ENCODE measurements around the gene AKAP17A. TPM values are rescaled to one million over a fixed set of nuclear protein-coding genes. Genes with fewer than 3 reads are reported as not detected.
A peak's percentile ranks its signal among the peaks of the same experiment; 100 is the strongest.
"Not testable (repeated sequence)": the region's sequence is repeated elsewhere in the genome, so short reads cannot be mapped to it uniquely, and the experiment has no call there.

AKAP17A gene
- total RNA-seq, 2 experiments from 2014 or later, result 49.7 to 51.2 TPM

DNA sequence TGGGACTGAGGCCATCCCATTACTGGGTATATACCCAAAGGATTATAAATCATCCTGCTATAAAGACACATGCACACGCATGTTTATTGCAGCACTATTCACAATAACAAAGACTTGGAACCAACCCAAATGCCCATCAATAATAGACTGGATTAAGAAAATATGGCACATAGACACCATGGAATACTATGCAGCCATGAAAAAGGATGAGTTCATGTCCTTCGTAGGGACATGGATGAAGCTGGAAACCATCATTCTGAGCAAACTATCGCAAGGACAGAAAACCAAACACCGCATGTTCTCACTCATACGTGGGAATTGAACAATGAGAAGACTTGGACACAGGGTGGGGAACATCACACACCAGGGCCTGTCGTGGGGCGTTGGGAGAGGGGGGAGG is 27.3 kb upstream of the AKAP17A start:
- ATAC-seq; intact Hi-C loops (cut with DNase I, micrococcal nuclease); H3K27ac Mint-ChIP-seq; DNase-seq; H3K4me3 Mint-ChIP-seq; H3K9me3 Mint-ChIP-seq (ENCODE audit: low read depth); H3K27me3 Mint-ChIP-seq; H3K36me3 Mint-ChIP-seq (ENCODE audit: low read depth); CTCF ChIA-PET; POLR2A ChIA-PET: not testable (repeated sequence)
- H3K4me1 Mint-ChIP-seq, result peaks cover 34% of the 10 kb centered on the region

DNA sequence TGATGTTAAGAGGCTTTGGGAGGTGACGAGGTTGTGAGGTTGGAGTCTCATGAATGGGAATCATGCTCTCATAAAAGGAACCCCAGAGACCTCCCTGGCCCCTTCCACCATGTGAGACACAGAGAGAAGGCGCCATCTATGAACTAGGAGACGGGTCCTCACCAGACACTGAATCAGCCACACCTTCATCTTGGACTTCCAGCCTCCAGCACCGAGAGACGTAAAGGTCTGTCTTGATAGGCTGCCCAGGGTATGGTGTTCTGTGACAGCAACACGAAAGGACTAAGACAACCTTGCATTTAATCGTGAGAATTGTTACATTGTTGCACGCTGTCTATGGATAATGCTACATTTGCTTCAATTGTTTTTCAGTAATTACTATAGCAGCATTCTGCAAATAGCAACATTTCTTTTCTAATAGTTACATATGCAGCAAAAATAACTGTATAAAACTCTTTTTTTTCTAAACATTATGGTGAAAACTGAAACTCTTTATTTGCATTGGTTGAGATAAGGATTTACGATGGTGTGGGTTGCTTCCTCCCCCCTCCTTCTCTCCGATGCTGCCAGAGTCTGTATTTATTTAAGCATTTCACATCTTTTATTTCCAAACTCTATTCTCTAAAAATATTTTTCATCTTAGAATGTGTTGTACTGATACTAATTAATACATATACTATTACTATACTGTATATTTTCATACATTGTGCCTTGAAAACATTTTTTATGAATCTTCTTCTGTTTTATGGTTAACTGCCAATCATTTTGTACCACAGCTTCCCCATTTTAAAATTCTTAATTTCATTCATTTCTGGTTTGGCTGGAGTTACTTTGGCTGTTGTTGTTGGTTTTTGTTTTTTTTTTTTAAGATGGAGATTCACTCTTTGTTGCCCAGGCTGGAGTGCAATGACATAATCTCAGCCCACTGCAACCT is 26.4 kb upstream of the AKAP17A start:
- Mint-ChIP-seq H3K9me3 (ENCODE audit: low read depth) (peaks cover 3% of the 10 kb centered on the region), H3K4me1 (peaks cover 41% of the 10 kb centered on the region), H3K4me3 (no peak overlapping the region), H3K27ac (no peak overlapping the region), H3K27me3 (no peaks in the 10 kb centered on the region), H3K36me3 (ENCODE audit: low read depth) (peaks cover 5% of the 10 kb centered on the region)
- DNase-seq (no peak), ATAC-seq (peak; percentile 47)
- intact Hi-C loops (cut with DNase I, micrococcal nuclease), result no loop called here
- POLR2A ChIA-PET, result no interaction called here
- CTCF ChIA-PET, result no interaction called here

DNA sequence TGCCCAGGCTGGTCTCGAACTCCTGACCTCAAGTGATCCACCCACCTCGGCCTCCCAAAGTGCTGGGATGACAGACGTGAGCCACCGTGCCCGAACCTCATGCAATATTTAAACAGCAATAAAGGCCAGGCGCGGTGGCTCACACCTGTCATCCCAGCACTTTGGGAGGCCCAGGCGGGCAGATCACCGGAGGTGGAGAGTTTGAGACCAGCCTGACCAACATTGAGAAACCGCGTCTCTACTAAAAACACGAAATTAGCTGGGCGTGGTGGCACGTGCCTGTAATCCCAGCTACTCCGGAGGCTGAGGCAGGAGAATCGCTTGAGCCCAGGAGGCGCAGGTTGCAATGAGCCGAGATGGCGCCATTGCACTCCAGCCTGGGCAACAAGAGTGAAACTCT is 17.2 kb upstream of the AKAP17A start:
- H3K4me3 Mint-ChIP-seq; DNase-seq; H3K27ac Mint-ChIP-seq; ATAC-seq; H3K27me3 Mint-ChIP-seq; CTCF ChIA-PET; intact Hi-C loops (cut with DNase I, micrococcal nuclease); POLR2A ChIA-PET; H3K9me3 Mint-ChIP-seq (ENCODE audit: low read depth); H3K36me3 Mint-ChIP-seq (ENCODE audit: low read depth): not testable (repeated sequence)
- H3K4me1 Mint-ChIP-seq, result peaks cover 26% of the 10 kb centered on the region

DNA sequence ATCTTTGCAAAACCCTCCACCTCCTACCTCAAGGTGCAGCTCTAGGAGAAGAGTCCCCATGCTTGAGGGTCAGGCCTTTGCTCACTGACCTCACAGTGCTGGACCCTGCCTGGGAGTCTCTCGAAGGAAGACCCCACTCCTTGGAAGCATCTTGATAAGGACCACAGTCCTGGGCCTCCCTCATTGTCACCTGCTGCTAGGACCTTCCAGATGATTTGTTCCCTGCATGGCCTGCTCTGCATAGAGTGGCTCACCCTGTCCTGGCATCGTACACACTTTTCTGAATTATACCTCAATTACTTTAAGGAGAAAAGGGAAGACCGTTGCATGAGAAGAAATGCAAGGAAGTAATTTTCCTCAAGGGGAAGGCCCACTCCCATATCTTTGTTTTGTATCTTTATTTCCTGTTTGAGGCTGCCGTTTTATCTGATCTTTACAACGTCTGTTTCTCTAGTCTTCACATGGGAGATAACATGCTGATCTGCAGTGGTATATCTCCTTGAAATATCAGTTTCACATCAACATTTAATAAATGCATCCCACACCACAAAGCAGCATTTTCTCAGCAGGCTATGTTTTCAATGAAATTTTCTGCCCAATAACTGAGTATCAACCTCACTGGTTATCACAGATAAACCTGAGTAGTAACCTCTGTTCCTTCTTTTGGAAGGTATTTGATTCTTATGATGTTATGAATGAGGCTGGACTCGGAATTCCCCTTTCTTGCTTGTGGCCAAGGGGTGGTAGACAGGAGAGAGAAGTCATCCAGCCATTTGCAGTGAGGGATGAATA is 15.0 kb upstream of the AKAP17A start:
- H3K4me1 Mint-ChIP-seq, result peaks cover 12% of the 10 kb centered on the region
- no peaks in the 10 kb centered on the region for H3K36me3 Mint-ChIP-seq (ENCODE audit: low read depth)
- H3K9me3 Mint-ChIP-seq (ENCODE audit: low read depth), result no peaks in the 10 kb centered on the region
- ChIA-PET POLR2A (no interaction called here), CTCF (no interaction called here)
- ATAC-seq (peak; percentile 31), DNase-seq (no peak)
- no peak overlapping the region for H3K27ac Mint-ChIP-seq
- intact Hi-C loops (cut with DNase I, micrococcal nuclease), result loop anchor here in 1 of 2 experiments (5.0 kb wide), 1 partner anchor 329 kb away; no protein-coding TSS in a partner anchor
- H3K27me3 Mint-ChIP-seq, result no peaks in the 10 kb centered on the region
- no peak overlapping the region for H3K4me3 Mint-ChIP-seq

DNA sequence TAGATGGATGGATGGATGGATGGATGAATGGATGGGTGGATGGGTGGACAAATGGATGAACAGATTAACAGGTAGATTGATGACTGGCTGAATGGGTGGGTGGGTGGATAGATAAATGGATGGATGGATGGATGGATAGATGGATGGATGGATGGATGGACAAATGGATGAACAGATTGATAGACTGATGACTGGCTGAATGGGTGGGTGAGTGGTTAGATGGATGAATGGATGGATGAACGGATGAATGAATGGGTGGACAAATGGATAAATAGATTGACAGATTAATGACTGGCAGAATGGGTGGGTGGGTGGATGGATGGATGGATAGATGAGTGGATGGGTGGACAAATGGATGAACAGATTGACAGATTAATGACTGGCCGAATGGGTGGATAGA is 13.6 kb upstream of the AKAP17A start:
- CTCF ChIA-PET, result no interaction called here
- no peak overlapping the region for H3K4me3 Mint-ChIP-seq
- DNase-seq (no peak), ATAC-seq (no peak)
- POLR2A ChIA-PET, result no interaction called here
- H3K9me3 Mint-ChIP-seq (ENCODE audit: low read depth), result no peaks in the 10 kb centered on the region
- H3K36me3 Mint-ChIP-seq (ENCODE audit: low read depth), result no peaks in the 10 kb centered on the region
- H3K4me1 Mint-ChIP-seq, result peaks cover 7% of the 10 kb centered on the region
- no peak overlapping the region for H3K27ac Mint-ChIP-seq
- no peaks in the 10 kb centered on the region for H3K27me3 Mint-ChIP-seq
- intact Hi-C loops (cut with DNase I, micrococcal nuclease), result loop anchor here in 1 of 2 experiments (5.0 kb wide), 1 partner anchor 331 kb away; no protein-coding TSS in a partner anchor

DNA sequence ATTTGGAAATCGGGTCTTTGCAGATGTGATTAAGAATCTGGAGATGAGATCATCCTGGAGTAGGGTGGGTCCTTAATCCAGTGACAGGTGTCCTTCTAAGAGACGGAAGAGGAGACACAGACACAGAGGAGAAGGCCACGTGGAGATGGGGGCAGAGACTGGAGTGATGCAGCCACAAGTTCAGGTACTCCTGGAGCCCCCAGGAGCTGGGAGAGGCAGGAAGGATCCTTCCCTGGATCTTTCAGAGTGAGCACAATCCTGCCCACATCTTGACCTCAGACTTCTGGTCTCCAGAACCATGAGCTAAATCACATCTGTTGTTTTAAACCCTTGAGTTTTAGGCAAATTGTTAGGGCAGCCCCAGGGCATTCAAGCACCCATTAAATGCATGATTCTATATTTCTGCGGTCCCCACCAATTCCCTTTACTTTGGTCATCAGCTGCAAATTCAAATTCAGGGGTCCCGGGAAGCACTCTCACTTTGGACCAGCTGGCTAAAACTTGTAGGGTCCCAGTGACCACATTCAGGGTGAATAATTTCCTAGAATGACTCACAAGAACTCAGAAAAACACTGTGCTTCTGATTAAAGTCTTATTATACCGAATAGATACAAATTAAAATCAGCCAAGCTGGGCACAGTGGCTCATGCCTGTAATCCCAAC is 12.8 kb upstream of the AKAP17A start:
- H3K4me1 Mint-ChIP-seq, result peaks cover 15% of the 10 kb centered on the region
- no peaks in the 10 kb centered on the region for H3K27me3 Mint-ChIP-seq
- POLR2A ChIA-PET, result no interaction called here
- H3K4me3 Mint-ChIP-seq, result no peak overlapping the region
- ATAC-seq (no peak), DNase-seq (no peak)
- no peaks in the 10 kb centered on the region for H3K36me3 Mint-ChIP-seq (ENCODE audit: low read depth)
- no peaks in the 10 kb centered on the region for H3K9me3 Mint-ChIP-seq (ENCODE audit: low read depth)
- H3K27ac Mint-ChIP-seq, result peak overlapping the region; percentile 42
- intact Hi-C loops (cut with DNase I, micrococcal nuclease), result loop anchor here (1.0 to 5.0 kb wide), 2 partner anchors 19 to 331 kb away; no protein-coding TSS in a partner anchor
- CTCF ChIA-PET, result no interaction called here

DNA sequence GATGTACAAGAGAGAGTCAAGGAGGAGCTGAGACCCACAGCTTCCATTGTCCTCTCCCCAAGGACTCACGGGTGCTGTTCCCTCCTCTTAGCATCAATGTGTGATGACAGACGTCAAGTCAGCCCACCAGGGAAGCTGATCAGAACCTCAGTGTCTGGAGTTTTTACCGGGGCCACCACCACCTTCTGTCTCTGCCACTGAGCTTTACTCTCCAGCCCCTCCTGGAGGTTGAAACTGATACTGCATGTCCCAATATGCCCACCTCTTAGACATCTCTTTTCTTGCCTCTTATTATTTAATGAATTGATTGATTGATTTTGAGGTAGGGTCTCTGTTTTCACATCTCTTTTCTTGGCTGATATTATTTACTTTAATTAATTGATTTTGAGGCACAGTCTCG is 10.3 kb upstream of the AKAP17A start:
- no peak overlapping the region for H3K27ac Mint-ChIP-seq
- H3K4me1 Mint-ChIP-seq, result peaks cover 19% of the 10 kb centered on the region
- H3K36me3 Mint-ChIP-seq (ENCODE audit: low read depth), result no peaks in the 10 kb centered on the region
- H3K27me3 Mint-ChIP-seq, result no peaks in the 10 kb centered on the region
- ATAC-seq (peak; percentile 78), DNase-seq (peak; percentile 90)
- H3K9me3 Mint-ChIP-seq (ENCODE audit: low read depth), result no peaks in the 10 kb centered on the region
- ChIA-PET POLR2A (no interaction called here), CTCF (no interaction called here)
- no peak overlapping the region for H3K4me3 Mint-ChIP-seq
- intact Hi-C loops (cut with DNase I, micrococcal nuclease), result loop anchor here (1.0 to 5.0 kb wide), 4 partner anchors 44 to 259 kb away; partner anchors contain the start of gene P2RY8 (in 1 of the 2)

DNA sequence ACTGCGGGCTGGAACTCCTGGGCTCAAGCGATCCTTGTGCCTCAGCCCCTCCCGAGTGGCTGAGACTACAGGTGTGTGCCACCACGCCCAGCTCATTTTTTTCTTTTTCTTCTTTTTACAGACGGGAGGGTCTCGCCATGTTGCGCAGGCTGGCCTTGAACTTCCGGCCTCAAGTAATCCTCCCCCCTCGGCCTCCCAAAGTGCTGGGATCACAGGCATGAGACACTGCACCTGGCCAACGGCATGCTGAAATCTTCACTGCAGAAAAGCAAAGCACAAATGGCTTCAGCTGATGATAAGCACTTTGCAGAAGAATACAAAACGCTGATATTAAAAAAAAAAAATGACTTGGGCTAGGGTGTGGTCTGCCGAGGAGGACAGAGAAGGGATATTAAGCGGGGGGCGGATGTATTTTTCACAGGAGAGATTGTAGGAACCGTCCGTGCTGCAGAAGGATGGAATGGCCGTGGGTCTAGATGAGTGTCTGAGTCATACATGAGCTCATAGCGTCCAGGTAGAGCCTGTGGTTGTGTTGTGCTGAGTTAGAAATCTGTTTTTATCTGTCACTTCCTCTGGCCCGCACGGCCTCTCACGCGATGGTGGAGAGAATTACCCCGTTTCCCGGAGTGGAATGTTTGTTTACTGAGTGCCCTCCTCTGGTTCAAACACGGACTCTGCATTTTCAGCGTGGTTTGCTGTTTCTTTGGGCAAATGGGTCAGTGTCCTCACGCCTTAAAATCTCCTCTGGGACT is 8.5 kb upstream of the AKAP17A start:
- H3K4me1 Mint-ChIP-seq, result peaks cover 21% of the 10 kb centered on the region
- ATAC-seq, result peak; percentile 76
- ChIA-PET POLR2A (no interaction called here), CTCF (no interaction called here)
- H3K27ac Mint-ChIP-seq, result peak overlapping the region; percentile 81
- intact Hi-C loops (cut with DNase I, micrococcal nuclease), result loop anchor here (1.0 to 5.0 kb wide), 4 partner anchors 46 to 261 kb away; partner anchors contain the start of gene P2RY8 (in 1 of the 2)
- no peaks in the 10 kb centered on the region for H3K36me3 Mint-ChIP-seq (ENCODE audit: low read depth)
- no peaks in the 10 kb centered on the region for H3K9me3 Mint-ChIP-seq (ENCODE audit: low read depth)
- H3K4me3 Mint-ChIP-seq, result peak overlapping the region; percentile 15
- DNase-seq, result peak; percentile 75
- no peaks in the 10 kb centered on the region for H3K27me3 Mint-ChIP-seq

DNA sequence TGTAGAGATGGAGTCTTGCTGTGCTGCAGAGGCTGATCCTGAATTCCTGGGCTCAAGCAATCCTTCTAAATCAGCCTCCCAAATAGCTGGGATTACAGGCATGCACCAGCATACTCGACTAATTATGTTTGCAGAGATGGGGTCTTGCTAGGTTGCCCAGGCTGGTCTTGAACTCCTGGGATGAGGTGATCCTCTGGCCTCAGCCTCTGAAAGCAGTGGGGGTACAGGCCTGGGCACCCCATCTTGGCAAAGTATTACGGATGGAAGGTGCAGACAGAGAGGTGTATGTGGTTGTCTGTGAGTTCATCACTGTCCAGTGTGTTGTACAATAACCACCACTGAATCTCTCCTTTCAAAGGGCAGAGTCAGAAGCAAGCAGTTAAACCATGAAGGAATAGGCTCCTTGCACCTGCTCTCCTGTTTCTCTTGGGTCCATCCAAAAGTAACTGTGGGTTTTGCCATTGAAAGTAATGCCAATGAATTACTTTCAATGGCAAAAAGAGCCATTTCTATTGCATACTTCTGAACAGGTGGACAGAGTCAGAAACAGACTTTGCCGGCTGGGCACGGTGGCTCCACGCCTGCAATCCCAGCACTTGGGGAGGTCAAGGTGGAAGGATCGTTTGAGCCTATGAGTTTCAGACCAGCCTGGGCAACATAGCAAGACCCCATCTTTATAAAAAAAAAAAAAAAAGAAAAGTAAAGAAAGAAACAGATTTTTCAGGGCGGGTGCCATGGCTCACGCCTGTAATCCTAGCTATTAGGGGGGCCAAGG is 7.0 kb upstream of the AKAP17A start:
- ChIA-PET CTCF (no interaction called here), POLR2A (no interaction called here)
- DNase-seq, result no peak
- intact Hi-C loops (cut with DNase I, micrococcal nuclease), result loop anchor here in 1 of 2 experiments (5.0 kb wide), 1 partner anchor 262 kb away; no protein-coding TSS in a partner anchor
- Mint-ChIP-seq H3K9me3 (ENCODE audit: low read depth) (no peaks in the 10 kb centered on the region), H3K4me3 (no peak overlapping the region), H3K27ac (no peak overlapping the region), H3K4me1 (peaks cover 21% of the 10 kb centered on the region), H3K36me3 (ENCODE audit: low read depth) (no peaks in the 10 kb centered on the region), H3K27me3 (no peaks in the 10 kb centered on the region)
- ATAC-seq, result no peak

DNA sequence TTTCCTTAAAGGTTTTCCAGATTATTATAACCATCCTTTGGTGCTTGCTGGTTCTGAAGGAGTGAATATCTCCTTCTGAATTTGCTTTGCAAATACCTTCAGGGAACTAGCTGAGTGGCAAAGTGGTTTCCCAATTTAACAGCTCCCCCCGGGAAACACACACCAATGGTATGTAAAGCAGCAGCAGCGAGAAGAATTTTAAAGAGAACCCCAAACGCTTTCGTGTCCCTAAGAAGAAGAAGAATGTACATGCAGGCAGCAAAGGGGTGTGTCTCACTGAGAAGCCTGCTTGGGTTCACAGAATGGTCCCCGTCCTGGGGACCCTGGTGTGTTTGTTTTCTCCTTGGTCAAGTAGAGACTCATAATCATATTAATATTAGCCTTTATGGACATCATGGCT is 4.2 kb upstream of the AKAP17A start:
- POLR2A ChIA-PET, result no interaction called here
- DNase-seq, result no peak
- H3K27me3 Mint-ChIP-seq, result no peaks in the 10 kb centered on the region

More for the DNA sequence above, 4.2 kb upstream of the AKAP17A start:
- no peak for ATAC-seq
- intact Hi-C loops (cut with DNase I, micrococcal nuclease), result no loop called here
- no peaks in the 10 kb centered on the region for H3K9me3 Mint-ChIP-seq (ENCODE audit: low read depth)
- peaks cover 16% of the 10 kb centered on the region for H3K4me1 Mint-ChIP-seq
- H3K36me3 Mint-ChIP-seq (ENCODE audit: low read depth), result no peaks in the 10 kb centered on the region
- H3K27ac Mint-ChIP-seq, result peak overlapping the region; percentile 19
- no peak overlapping the region for H3K4me3 Mint-ChIP-seq
- CTCF ChIA-PET, result no interaction called here

Measured in activated CD4-positive, alpha-beta T cell treated with anti-CD3 and anti-CD28 coated beads for 36 hours (primary cell).